GM12878 (cell line): ENCODE results near the gene DLEC1. TPM values are rescaled to one million over a fixed set of nuclear protein-coding genes. Genes with fewer than 3 reads are reported as not detected.
A peak's percentile ranks its signal among the peaks of the same experiment; 100 is the strongest.

Source experiments
- ATF3 ChIP-seq: IDR thresholded peaks from 2 replicates; pipeline ENCODE4 v1.6.1; 2011; ENCODE audit warnings: low read depth, mild to moderate bottlenecking, low read length, moderate library complexity, borderline replicate concordance; ENCODE audit errors: extremely low read depth
- BCL3 ChIP-seq: IDR thresholded peaks from 2 replicates; pipeline ENCODE4 v1.6.1; 2011; ENCODE audit warnings: borderline replicate concordance, low read depth, mild to moderate bottlenecking, moderate library complexity, low read length; ENCODE audit not compliant: insufficient read depth, poor library complexity, severe bottlenecking
- BMI1 ChIP-seq: fragments of 450-650 bp; IDR thresholded peaks from 2 replicates; pipeline ENCODE4 v1.6.1; 2016; ENCODE audit warnings: mild to moderate bottlenecking, moderate library complexity, borderline replicate concordance
- EGR1 ChIP-seq, 2 experiments: IDR thresholded peaks; 1 replicate in 1 of 2; 2 replicates in 1 of 2; pipeline ENCODE4 v1.6.1; 2011 to 2012; ENCODE audit warnings: low read depth in 2 of 2, low read length in 2 of 2, borderline replicate concordance in 1 of 2, mild to moderate bottlenecking in 1 of 2, moderate library complexity in 1 of 2
- EZH2 ChIP-seq: IDR thresholded peaks from 2 replicates; pipeline ENCODE4 v1.6.1; 2012; ENCODE audit warnings: low read depth, mild to moderate bottlenecking, control low read depth, inconsistent platforms, low read length, borderline replicate concordance; ENCODE audit not compliant: control insufficient read depth
- GABPA ChIP-seq: IDR thresholded peaks from 2 replicates; pipeline ENCODE4 v1.6.1; 2014; ENCODE audit warnings: antibody characterized with exemption, low read depth, mild to moderate bottlenecking, inconsistent platforms
- HSF1 ChIP-seq: fragments of 150-350 bp; IDR thresholded peaks from 2 replicates; pipeline ENCODE4 v1.6.1; 2014; ENCODE audit warnings: mild to moderate bottlenecking, low read depth, low read length
- KDM1A ChIP-seq: fragments of 200-600 bp; sonication (generic); IDR thresholded peaks from 2 replicates; pipeline ENCODE4 v1.6.1; 2016; ENCODE audit warnings: borderline replicate concordance
- MEF2A ChIP-seq: IDR thresholded peaks from 2 replicates; pipeline ENCODE4 v1.6.1; 2011; ENCODE audit warnings: low read depth, mild to moderate bottlenecking, low read length, moderate library complexity; ENCODE audit not compliant: insufficient read depth
- MXI1 ChIP-seq: fragments of 150-350 bp; IDR thresholded peaks from 2 replicates; pipeline ENCODE4 v1.6.1; 2011; ENCODE audit warnings: low read depth, mild to moderate bottlenecking, inconsistent platforms, low read length, improper control_type of control experiment
- MYC ChIP-seq: IDR thresholded peaks from 2 replicates; pipeline ENCODE4 v1.6.1; 2011; ENCODE audit warnings: mild to moderate bottlenecking, low read length, moderate library complexity, inconsistent platforms; ENCODE audit not compliant: insufficient read depth, insufficient replicate concordance, insufficient read length, severe bottlenecking
- POLR2AphosphoS2 ChIP-seq: IDR thresholded peaks from 2 replicates; pipeline ENCODE4 v1.6.1; 2011; ENCODE audit warnings: low read depth, mild to moderate bottlenecking, low read length, improper control_type of control experiment, moderate library complexity
- RFX5 ChIP-seq: IDR thresholded peaks from 2 replicates; pipeline ENCODE4 v1.6.1; 2011; ENCODE audit warnings: low read depth, low read length, improper control_type of control experiment
- SIX5 ChIP-seq: IDR thresholded peaks from 2 replicates; pipeline ENCODE4 v1.6.1; 2011; ENCODE audit warnings: mild to moderate bottlenecking, low read depth, low read length, moderate library complexity; ENCODE audit not compliant: severe bottlenecking
- SMAD1 ChIP-seq: fragments of 450-650 bp; IDR thresholded peaks from 2 replicates; pipeline ENCODE4 v1.6.1; 2018; ENCODE audit warnings: mild to moderate bottlenecking, low read depth; ENCODE audit not compliant: partially characterized antibody
- SPI1 ChIP-seq: IDR thresholded peaks from 2 replicates; pipeline ENCODE4 v1.6.1; 2011; ENCODE audit warnings: low read depth, mild to moderate bottlenecking, low read length, moderate library complexity, borderline replicate concordance; ENCODE audit not compliant: insufficient read depth
- SREBF2 ChIP-seq: IDR thresholded peaks from 2 replicates; pipeline ENCODE4 v1.6.1; 2012; ENCODE audit warnings: mild to moderate bottlenecking, low read length
- TAF1 ChIP-seq: IDR thresholded peaks from 2 replicates; pipeline ENCODE4 v1.6.1; 2011; ENCODE audit warnings: mild to moderate bottlenecking, low read depth, low read length, borderline replicate concordance
- YY1 ChIP-seq: IDR thresholded peaks from 2 replicates; pipeline ENCODE4 v1.6.1; 2011; ENCODE audit warnings: low read depth, mild to moderate bottlenecking, low read length
- ZNF217 ChIP-seq: fragments of 450-650 bp; IDR thresholded peaks from 2 replicates; pipeline ENCODE4 v1.6.1; 2017; ENCODE audit warnings: antibody characterized with exemption, mild to moderate bottlenecking
- polyA plus RNA-seq, 11 experiments: library from polyadenylated mRNA; depleted of rRNA in 4 of 11; unstranded in 6 of 11; stranded (reverse) in 5 of 11; fragments of >200 nt; fragmentation: Nextera tagmentation in 4 of 11; fragmentation: Illumina TruSeq in 1 of 11; extraction: Ambion mirVana in 4 of 11; extraction: Trizol in 1 of 11; gene quantifications; 1 replicate in 1 of 11; 2 replicates in 10 of 11; pipeline versions ENCODE4 v1.2.1 to v1.2.3, GENCODE V29; 2011 to 2016; ENCODE audit warnings: inconsistent platforms in 2 of 11, missing spikeins in 2 of 11, low read depth in 1 of 11
- total RNA-seq, 4 experiments: library from RNA; depleted of rRNA in 3 of 4; stranded (reverse); fragments of >200 nt in 3 of 4; fragmentation: Illumina TruSeq in 1 of 4; extraction: Trizol in 1 of 4; gene quantifications; 2 replicates each; pipeline versions ENCODE4 v1.2.1 to v1.2.3, GENCODE V29; 2013 to 2021
- TF ChIP-seq, protein P1 (sequence below): fragments of 450-650 bp; IDR thresholded peaks from 2 replicates; pipeline ENCODE4 v1.6.1; 2017; ENCODE audit warnings: low read depth, mild to moderate bottlenecking, moderate library complexity
- TF ChIP-seq, protein P2 (sequence below): fragments of 450-650 bp; IDR thresholded peaks from 2 replicates; pipeline ENCODE4 v1.6.1; 2017; ENCODE audit warnings: antibody characterized with exemption, mild to moderate bottlenecking, moderate library complexity

The DLEC1 gene
- total and polyA plus RNA-seq, 10 of the 15 experiments (the other 5 are each of a cell fraction or from before 2014, with no cell fraction given), result 0.03 to 0.29 (median 0.07) TPM; not detected in 3

GRCh38 chr3:37996785-37997301, 42.2 kb upstream of the DLEC1 start (continued):
- TF ChIP-seq, protein P1, sequence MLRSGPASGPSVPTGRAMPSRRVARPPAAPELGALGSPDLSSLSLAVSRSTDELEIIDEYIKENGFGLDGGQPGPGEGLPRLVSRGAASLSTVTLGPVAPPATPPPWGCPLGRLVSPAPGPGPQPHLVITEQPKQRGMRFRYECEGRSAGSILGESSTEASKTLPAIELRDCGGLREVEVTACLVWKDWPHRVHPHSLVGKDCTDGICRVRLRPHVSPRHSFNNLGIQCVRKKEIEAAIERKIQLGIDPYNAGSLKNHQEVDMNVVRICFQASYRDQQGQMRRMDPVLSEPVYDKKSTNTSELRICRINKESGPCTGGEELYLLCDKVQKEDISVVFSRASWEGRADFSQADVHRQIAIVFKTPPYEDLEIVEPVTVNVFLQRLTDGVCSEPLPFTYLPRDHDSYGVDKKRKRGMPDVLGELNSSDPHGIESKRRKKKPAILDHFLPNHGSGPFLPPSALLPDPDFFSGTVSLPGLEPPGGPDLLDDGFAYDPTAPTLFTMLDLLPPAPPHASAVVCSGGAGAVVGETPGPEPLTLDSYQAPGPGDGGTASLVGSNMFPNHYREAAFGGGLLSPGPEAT, result no peak
- TF ChIP-seq MEF2A (no peak), RFX5 (peak; percentile 45; the same call in 1 of the 2 replicates), POLR2AphosphoS2 (no peak), BCL3 (no peak), MYC (no peak), ZNF217 (no peak), EZH2 (no peak), HSF1 (no peak), YY1 (peak; percentile 57; the same call in 1 of the 2 replicates), EGR1 (IDR thresholded peaks at IDR 0.05; ENCODE audit: borderline replicate concordance in 1 of 2, low read depth in 2 of 2, low read length in 2 of 2) (no peak), ATF3 (peak; percentile 93), MXI1 (no peak), GABPA (no peak), TAF1 (no peak), KDM1A (peak; percentile 43; the same call in 1 of the 2 replicates), SIX5 (no peak), BMI1 (no peak), SPI1 (no peak), SMAD1 (no peak), SREBF2 (no peak)
- TF ChIP-seq, protein P2, sequence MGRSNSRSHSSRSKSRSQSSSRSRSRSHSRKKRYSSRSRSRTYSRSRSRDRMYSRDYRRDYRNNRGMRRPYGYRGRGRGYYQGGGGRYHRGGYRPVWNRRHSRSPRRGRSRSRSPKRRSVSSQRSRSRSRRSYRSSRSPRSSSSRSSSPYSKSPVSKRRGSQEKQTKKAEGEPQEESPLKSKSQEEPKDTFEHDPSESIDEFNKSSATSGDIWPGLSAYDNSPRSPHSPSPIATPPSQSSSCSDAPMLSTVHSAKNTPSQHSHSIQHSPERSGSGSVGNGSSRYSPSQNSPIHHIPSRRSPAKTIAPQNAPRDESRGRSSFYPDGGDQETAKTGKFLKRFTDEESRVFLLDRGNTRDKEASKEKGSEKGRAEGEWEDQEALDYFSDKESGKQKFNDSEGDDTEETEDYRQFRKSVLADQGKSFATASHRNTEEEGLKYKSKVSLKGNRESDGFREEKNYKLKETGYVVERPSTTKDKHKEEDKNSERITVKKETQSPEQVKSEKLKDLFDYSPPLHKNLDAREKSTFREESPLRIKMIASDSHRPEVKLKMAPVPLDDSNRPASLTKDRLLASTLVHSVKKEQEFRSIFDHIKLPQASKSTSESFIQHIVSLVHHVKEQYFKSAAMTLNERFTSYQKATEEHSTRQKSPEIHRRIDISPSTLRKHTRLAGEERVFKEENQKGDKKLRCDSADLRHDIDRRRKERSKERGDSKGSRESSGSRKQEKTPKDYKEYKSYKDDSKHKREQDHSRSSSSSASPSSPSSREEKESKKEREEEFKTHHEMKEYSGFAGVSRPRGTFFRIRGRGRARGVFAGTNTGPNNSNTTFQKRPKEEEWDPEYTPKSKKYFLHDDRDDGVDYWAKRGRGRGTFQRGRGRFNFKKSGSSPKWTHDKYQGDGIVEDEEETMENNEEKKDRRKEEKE, result no peak
